GM23338 (cell line): ENCODE measurements around the gene WDR49. TPM values are rescaled to one million over a fixed set of nuclear protein-coding genes. Genes with fewer than 3 reads are reported as not detected.
A peak's percentile ranks its signal among the peaks of the same experiment; 100 is the strongest.

Experiments used
- ATAC-seq: fragments of 200-7000 bp; cut with Tn5 transposase; 3 replicates; pipeline ENCODE4 v1.9.1; 2020
- DNase-seq: peaks from one replicate; pipeline ENCODE4 v3.0.0-alpha.2; 2015; ENCODE audit warnings: low spot score
- H2AFZ ChIP-seq: fragments of 200-600 bp; sonication (generic); 2 replicates; pipeline ENCODE4 v1.8.0; 2016; ENCODE audit warnings: antibody characterized with exemption, mild to moderate bottlenecking, moderate library complexity
- H3F3A ChIP-seq: fragments of 200-600 bp; sonication (generic); replicated peaks from 2 replicates; pipeline ENCODE4 v1.8.0; 2017; ENCODE audit warnings: antibody characterized with exemption, mixed run types, low read depth
- H3K27ac ChIP-seq: fragments of 200-600 bp; sonication (generic); 2 replicates; pipeline ENCODE4 v1.6.1; 2016; ENCODE audit warnings: low read depth
- H3K27me3 ChIP-seq: fragments of 200-600 bp; sonication (generic); 2 replicates; pipeline ENCODE4 v1.8.0; 2016; ENCODE audit warnings: mild to moderate bottlenecking, mixed run types, moderate library complexity; ENCODE audit not compliant: insufficient read depth
- H3K36me3 ChIP-seq: fragments of 200-600 bp; sonication (generic); 2 replicates; pipeline ENCODE4 v1.8.0; 2016; ENCODE audit warnings: mild to moderate bottlenecking; ENCODE audit not compliant: insufficient read depth
- H3K4me1 ChIP-seq: fragments of 200-600 bp; sonication (generic); 2 replicates; pipeline ENCODE4 v1.8.0; 2016; ENCODE audit warnings: mild to moderate bottlenecking, moderate library complexity; ENCODE audit not compliant: insufficient read depth
- H3K4me2 ChIP-seq: fragments of 200-600 bp; sonication (generic); 2 replicates; pipeline ENCODE4 v1.7.1; 2017; ENCODE audit warnings: mixed run types
- H3K4me3 ChIP-seq: fragments of 200-600 bp; sonication (generic); 2 replicates; pipeline ENCODE4 v1.6.1; 2016; ENCODE audit warnings: mixed run types
- H3K79me2 ChIP-seq: fragments of 200-600 bp; sonication (generic); replicated peaks from 2 replicates; pipeline ENCODE4 v1.8.0; 2017; ENCODE audit warnings: mild to moderate bottlenecking; ENCODE audit not compliant: insufficient read depth
- H3K9me2 ChIP-seq: fragments of 200-600 bp; sonication (generic); 2 replicates; pipeline ENCODE4 v1.8.0; 2017; ENCODE audit not compliant: insufficient read depth
- H4K20me1 ChIP-seq: fragments of 200-600 bp; sonication (generic); replicated peaks from 2 replicates; pipeline ENCODE4 v1.8.0; 2017; ENCODE audit warnings: mild to moderate bottlenecking; ENCODE audit not compliant: insufficient read depth
- H3K27ac Mint-ChIP-seq: 2 replicates; pipeline ENCODE4 v1.8.0; 2020; ENCODE audit warnings: inconsistent platforms, mild to moderate bottlenecking, moderate library complexity, mixed read lengths
- H3K27me3 Mint-ChIP-seq: 3 replicates; pipeline ENCODE4 v1.8.0; 2022; ENCODE audit warnings: low read depth, mild to moderate bottlenecking, moderate library complexity, mixed read lengths, inconsistent platforms; ENCODE audit not compliant: insufficient read depth, poor library complexity
- H3K36me3 Mint-ChIP-seq: 3 replicates; pipeline ENCODE4 v1.8.0; 2021; ENCODE audit warnings: low read depth, mild to moderate bottlenecking, inconsistent platforms, moderate library complexity, mixed read lengths
- H3K4me1 Mint-ChIP-seq: 3 replicates; pipeline ENCODE4 v1.8.0; 2020; ENCODE audit warnings: mild to moderate bottlenecking, inconsistent platforms, mixed read lengths
- H3K4me3 Mint-ChIP-seq: 3 replicates; pipeline ENCODE4 v1.8.0; 2021; ENCODE audit warnings: moderate library complexity, mild to moderate bottlenecking, inconsistent platforms, mixed read lengths
- H3K9me3 Mint-ChIP-seq: 3 replicates; pipeline ENCODE4 v1.8.0; 2020; ENCODE audit warnings: moderate library complexity, mild to moderate bottlenecking, inconsistent platforms, mixed read lengths
- CREB1 ChIP-seq: fragments of 250-450 bp; sonication (Bioruptor Pico); IDR thresholded peaks from 2 replicates; pipeline ENCODE4 v1.5.0; 2020; ENCODE audit warnings: low read depth, mild to moderate bottlenecking, moderate library complexity
- EZH2phosphoT487 ChIP-seq: fragments of 200-600 bp; sonication (generic); IDR thresholded peaks from one replicate; pipeline ENCODE4 v1.8.1; 2018; ENCODE audit warnings: antibody characterized with exemption; ENCODE audit not compliant: unreplicated experiment
- JUNB ChIP-seq: IDR thresholded peaks from one replicate; pipeline ENCODE4 v1.6.1; 2016; ENCODE audit warnings: antibody characterized with exemption; ENCODE audit not compliant: unreplicated experiment
- NANOG ChIP-seq: IDR thresholded peaks from 2 replicates; pipeline ENCODE4 v1.6.1; 2016; ENCODE audit warnings: antibody characterized with exemption, borderline replicate concordance
- POLR2AphosphoS5 ChIP-seq: IDR thresholded peaks from 2 replicates; pipeline ENCODE4 v1.6.1; 2016; ENCODE audit warnings: antibody characterized with exemption, low read depth
- ZNF114 ChIP-seq: fragments of 250-450 bp; sonication (Bioruptor Pico); IDR thresholded peaks from 2 replicates; pipeline ENCODE4 v1.5.0; 2020; ENCODE audit warnings: mild to moderate bottlenecking, moderate library complexity
- ZNF331 ChIP-seq: fragments of 250-450 bp; sonication (Bioruptor Pico); IDR thresholded peaks from 2 replicates; pipeline ENCODE4 v1.5.0; 2020; ENCODE audit warnings: low read depth, mild to moderate bottlenecking, moderate library complexity
- polyA plus RNA-seq: library from polyadenylated mRNA; unstranded; fragments of >200 nt; fragmentation: Nextera tagmentation; extraction: Ambion mirVana; gene quantifications from 2 replicates; pipeline ENCODE4 v1.2.1, GENCODE V29; 2016
- total RNA-seq: library from RNA; depleted of rRNA; stranded (reverse); fragments of >200 nt; shearing (Covaris generic); gene quantifications from 2 replicates; pipeline ENCODE4 v1.2.3, GENCODE V29; 2014
- TF ChIP-seq, protein P1 (sequence below): IDR thresholded peaks from one replicate; pipeline ENCODE4 v1.6.1; 2018; ENCODE audit warnings: antibody characterized with exemption; ENCODE audit not compliant: unreplicated experiment
- TF ChIP-seq, protein P2 (sequence below): IDR thresholded peaks from 2 replicates; pipeline ENCODE4 v1.6.1; 2016; ENCODE audit warnings: antibody characterized with exemption
- TF ChIP-seq, protein P3 (sequence below): fragments of 250-450 bp; sonication (Bioruptor Pico); IDR thresholded peaks from 2 replicates; pipeline ENCODE4 v1.5.0; 2020; ENCODE audit warnings: mild to moderate bottlenecking, moderate library complexity

WDR49 gene
- total and polyA plus RNA-seq, 2 experiments from 2014 or later = 1.4 to 1.9 TPM

DNA sequence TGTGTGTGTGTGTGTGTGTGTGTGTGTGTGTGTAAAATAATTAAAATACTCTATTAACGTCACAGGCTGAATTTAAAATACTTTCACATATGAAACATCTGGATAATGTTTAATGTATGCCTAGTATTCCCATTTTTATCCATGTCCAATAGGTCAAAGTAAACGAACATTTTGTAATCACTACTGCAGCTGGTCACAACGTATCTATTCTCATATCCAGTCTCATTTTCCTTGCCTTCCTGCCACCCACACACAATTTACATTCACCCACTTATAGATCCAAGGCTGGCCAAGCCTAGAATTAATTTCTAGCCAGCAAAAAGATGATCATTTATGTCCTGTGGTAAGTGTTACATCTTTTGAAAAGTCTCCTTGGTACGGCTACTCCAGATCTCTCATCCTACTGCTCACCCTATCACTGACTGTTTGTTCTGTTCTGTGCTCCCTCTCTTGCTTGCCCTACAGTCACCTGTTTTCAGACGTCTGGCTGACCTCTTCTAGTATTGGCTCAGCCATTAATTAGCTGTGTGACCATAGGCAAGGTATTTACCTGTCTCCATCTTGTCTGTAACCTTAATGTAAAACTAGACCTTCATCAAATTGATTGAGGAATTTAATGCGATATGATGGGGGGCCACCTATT, 197.5 kb downstream of the WDR49 start:
- Mint-ChIP-seq H3K4me1 (peaks cover 43% of the 10 kb centered on the region), H3K27me3 (no peaks in the 10 kb centered on the region)

More for the DNA sequence above, 197.5 kb downstream of the WDR49 start:
- TF ChIP-seq JUNB = no peak
- no peak for TF ChIP-seq EZH2phosphoT487
- no peak for TF ChIP-seq NANOG
- TF ChIP-seq, protein P1, sequence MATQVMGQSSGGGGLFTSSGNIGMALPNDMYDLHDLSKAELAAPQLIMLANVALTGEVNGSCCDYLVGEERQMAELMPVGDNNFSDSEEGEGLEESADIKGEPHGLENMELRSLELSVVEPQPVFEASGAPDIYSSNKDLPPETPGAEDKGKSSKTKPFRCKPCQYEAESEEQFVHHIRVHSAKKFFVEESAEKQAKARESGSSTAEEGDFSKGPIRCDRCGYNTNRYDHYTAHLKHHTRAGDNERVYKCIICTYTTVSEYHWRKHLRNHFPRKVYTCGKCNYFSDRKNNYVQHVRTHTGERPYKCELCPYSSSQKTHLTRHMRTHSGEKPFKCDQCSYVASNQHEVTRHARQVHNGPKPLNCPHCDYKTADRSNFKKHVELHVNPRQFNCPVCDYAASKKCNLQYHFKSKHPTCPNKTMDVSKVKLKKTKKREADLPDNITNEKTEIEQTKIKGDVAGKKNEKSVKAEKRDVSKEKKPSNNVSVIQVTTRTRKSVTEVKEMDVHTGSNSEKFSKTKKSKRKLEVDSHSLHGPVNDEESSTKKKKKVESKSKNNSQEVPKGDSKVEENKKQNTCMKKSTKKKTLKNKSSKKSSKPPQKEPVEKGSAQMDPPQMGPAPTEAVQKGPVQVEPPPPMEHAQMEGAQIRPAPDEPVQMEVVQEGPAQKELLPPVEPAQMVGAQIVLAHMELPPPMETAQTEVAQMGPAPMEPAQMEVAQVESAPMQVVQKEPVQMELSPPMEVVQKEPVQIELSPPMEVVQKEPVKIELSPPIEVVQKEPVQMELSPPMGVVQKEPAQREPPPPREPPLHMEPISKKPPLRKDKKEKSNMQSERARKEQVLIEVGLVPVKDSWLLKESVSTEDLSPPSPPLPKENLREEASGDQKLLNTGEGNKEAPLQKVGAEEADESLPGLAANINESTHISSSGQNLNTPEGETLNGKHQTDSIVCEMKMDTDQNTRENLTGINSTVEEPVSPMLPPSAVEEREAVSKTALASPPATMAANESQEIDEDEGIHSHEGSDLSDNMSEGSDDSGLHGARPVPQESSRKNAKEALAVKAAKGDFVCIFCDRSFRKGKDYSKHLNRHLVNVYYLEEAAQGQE = no peak
- no peak for TF ChIP-seq POLR2AphosphoS5
- no peak for TF ChIP-seq ZNF331 (CRISPR knock-in tag)
- no peak for TF ChIP-seq ZNF114 (CRISPR knock-in tag)
- TF ChIP-seq, protein P2, sequence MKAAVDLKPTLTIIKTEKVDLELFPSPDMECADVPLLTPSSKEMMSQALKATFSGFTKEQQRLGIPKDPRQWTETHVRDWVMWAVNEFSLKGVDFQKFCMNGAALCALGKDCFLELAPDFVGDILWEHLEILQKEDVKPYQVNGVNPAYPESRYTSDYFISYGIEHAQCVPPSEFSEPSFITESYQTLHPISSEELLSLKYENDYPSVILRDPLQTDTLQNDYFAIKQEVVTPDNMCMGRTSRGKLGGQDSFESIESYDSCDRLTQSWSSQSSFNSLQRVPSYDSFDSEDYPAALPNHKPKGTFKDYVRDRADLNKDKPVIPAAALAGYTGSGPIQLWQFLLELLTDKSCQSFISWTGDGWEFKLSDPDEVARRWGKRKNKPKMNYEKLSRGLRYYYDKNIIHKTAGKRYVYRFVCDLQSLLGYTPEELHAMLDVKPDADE = no peak
- TF ChIP-seq, protein P3, sequence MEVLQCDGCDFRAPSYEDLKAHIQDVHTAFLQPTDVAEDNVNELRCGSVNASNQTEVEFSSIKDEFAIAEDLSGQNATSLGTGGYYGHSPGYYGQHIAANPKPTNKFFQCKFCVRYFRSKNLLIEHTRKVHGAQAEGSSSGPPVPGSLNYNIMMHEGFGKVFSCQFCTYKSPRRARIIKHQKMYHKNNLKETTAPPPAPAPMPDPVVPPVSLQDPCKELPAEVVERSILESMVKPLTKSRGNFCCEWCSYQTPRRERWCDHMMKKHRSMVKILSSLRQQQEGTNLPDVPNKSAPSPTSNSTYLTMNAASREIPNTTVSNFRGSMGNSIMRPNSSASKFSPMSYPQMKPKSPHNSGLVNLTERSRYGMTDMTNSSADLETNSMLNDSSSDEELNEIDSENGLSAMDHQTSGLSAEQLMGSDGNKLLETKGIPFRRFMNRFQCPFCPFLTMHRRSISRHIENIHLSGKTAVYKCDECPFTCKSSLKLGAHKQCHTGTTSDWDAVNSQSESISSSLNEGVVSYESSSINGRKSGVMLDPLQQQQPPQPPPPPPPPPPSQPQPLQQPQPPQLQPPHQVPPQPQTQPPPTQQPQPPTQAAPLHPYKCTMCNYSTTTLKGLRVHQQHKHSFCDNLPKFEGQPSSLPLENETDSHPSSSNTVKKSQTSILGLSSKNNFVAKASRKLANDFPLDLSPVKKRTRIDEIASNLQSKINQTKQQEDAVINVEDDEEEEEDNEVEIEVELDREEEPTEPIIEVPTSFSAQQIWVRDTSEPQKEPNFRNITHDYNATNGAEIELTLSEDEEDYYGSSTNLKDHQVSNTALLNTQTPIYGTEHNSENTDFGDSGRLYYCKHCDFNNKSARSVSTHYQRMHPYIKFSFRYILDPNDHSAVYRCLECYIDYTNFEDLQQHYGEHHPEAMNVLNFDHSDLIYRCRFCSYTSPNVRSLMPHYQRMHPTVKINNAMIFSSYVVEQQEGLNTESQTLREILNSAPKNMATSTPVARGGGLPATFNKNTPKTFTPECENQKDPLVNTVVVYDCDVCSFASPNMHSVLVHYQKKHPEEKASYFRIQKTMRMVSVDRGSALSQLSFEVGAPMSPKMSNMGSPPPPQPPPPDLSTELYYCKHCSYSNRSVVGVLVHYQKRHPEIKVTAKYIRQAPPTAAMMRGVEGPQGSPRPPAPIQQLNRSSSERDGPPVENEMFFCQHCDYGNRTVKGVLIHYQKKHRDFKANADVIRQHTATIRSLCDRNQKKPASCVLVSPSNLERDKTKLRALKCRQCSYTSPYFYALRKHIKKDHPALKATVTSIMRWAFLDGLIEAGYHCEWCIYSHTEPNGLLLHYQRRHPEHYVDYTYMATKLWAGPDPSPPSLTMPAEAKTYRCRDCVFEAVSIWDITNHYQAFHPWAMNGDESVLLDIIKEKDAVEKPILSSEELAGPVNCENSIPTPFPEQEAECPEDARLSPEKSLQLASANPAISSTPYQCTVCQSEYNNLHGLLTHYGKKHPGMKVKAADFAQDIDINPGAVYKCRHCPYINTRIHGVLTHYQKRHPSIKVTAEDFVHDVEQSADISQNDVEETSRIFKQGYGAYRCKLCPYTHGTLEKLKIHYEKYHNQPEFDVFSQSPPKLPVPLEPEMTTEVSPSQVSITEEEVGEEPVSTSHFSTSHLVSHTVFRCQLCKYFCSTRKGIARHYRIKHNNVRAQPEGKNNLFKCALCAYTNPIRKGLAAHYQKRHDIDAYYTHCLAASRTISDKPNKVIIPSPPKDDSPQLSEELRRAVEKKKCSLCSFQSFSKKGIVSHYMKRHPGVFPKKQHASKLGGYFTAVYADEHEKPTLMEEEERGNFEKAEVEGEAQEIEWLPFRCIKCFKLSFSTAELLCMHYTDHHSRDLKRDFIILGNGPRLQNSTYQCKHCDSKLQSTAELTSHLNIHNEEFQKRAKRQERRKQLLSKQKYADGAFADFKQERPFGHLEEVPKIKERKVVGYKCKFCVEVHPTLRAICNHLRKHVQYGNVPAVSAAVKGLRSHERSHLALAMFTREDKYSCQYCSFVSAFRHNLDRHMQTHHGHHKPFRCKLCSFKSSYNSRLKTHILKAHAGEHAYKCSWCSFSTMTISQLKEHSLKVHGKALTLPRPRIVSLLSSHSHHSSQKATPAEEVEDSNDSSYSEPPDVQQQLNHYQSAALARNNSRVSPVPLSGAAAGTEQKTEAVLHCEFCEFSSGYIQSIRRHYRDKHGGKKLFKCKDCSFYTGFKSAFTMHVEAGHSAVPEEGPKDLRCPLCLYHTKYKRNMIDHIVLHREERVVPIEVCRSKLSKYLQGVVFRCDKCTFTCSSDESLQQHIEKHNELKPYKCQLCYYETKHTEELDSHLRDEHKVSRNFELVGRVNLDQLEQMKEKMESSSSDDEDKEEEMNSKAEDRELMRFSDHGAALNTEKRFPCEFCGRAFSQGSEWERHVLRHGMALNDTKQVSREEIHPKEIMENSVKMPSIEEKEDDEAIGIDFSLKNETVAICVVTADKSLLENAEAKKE (CRISPR knock-in tag) = no peak
- no peak for TF ChIP-seq CREB1 (CRISPR knock-in tag)
- Histone ChIP-seq H3K27ac (no peak overlapping the region), H3K27me3 (no peaks in the 10 kb centered on the region), H3K79me2 (no peaks in the 10 kb centered on the region), H3K4me1 (peaks cover 56% of the 10 kb centered on the region), H3F3A (no peaks in the 10 kb centered on the region), H3K9me2 (no peaks in the 10 kb centered on the region; the same call in 1 of the 2 replicates), H4K20me1 (no peaks in the 10 kb centered on the region), H3K4me3 (no peak overlapping the region), H3K4me2 (no peak overlapping the region), H2AFZ (no peak overlapping the region), H3K36me3 (no peaks in the 10 kb centered on the region)
- Mint-ChIP-seq H3K4me3 (no peak overlapping the region), H3K9me3 (no peaks in the 10 kb centered on the region), H3K36me3 (no peaks in the 10 kb centered on the region), H3K27ac (peak overlapping the region; percentile 65; the same call in 1 of the 2 replicates)
- DNase-seq (no peak), ATAC-seq (no peak)
